ENCODE data around the gene SKI.

SKI gene

DNA sequence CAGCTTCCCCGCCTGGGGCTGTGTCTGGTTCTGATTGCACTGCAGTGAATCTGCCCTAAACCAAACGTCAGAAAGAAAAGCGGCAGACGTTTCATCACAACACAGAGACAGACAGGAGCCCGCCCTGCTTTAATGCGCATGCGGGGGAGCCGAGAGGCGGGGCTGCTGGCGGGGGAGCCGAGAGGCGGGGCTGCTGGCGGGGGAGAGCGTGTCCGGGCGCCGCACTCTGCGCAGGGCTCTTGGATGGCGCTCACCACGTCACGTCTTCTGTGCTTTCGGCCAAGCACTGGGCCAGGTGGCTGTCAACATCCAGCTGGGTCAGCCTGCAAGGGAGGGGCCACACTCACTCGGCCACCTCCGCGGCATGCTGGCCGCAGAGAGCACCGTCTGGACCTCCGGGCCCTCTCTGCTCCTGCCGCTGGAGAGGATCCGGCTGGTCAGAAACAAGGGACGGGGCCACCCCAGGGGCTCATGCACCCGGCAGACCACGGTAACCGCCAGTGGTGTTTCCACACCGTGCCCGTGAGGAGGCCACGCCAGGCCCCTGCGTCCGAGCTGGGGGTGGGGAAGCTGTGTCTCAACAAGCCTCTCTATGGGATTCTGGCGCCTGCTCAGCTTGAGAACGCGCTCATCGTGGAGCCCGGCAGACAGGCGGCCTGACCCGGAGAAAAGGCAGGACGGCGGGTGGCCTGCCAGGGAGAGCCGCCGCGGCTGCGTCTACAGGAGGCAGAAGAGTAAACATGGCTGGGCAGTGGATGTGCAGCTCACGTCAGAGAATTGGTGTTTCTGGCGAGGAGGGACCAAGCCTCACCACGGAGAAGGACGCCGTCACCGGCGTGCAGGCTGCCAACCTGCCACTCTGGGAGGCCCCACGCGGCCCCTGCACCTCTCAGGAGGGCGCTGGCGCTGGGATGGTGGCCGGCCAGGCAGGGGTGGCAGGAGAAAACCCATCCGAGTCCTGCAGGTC is 38.4 kb upstream of the SKI start:
- H3K27me3 ChIP-seq (ENCODE audit: insufficient read depth, insufficient read length): no peaks in the 10 kb centered on the region
- TF ChIP-seq SUZ12 (IDR thresholded peaks at IDR 0.05; ENCODE audit: extremely low read depth, insufficient read depth, insufficient read length) (no peak), ZNF274 (IDR thresholded peaks at IDR 0.05; ENCODE audit: low read depth, low read length) (no peak), YY1 (IDR thresholded peaks at IDR 0.05; ENCODE audit: insufficient read depth, insufficient read length) (no peak)
- H3K9ac ChIP-seq (ENCODE audit: insufficient read length, low read depth): peak overlapping the region; percentile 74
- peaks cover 50% of the 10 kb centered on the region for H3K36me3 ChIP-seq (ENCODE audit: insufficient read depth, insufficient read length, low read length)
- H3K4me3 ChIP-seq (ENCODE audit: insufficient read length, low read depth): no peak overlapping the region
- no peaks in the 10 kb centered on the region for H3K9me3 ChIP-seq (ENCODE audit: insufficient read depth, low read length)
- H3K4me1 ChIP-seq (ENCODE audit: insufficient read depth, insufficient read length): peaks cover 5% of the 10 kb centered on the region
- DNase-seq (ENCODE audit: low read depth, low spot score): peak; percentile 28

DNA sequence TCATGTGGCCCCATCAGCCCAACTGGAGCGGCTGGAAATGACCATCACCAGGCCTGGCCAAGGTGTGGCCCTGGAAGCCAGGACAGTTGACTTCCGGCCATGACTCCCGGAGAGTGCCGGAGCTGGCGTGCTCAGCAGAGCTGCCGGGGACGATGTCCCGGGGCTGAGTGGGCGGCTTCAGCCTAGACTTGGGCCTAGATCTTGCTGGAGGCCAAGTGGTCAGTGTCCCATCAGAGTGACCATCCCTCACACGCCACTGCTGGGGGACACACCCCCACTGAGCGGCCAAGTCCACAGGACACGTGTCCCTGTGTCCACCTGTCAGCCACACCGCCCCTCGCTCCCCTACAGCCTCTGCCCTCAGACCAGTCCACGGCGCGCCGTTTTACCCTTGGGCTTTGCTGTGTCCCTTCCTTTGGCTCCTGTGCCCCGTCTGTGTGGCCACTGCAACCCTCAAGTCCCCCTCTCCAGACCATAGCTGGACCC is 37.6 kb upstream of the SKI start:
- Histone ChIP-seq H3K9me3 (ENCODE audit: insufficient read depth, low read length) (no peaks in the 10 kb centered on the region), H3K36me3 (ENCODE audit: insufficient read depth, insufficient read length, low read length) (peaks cover 43% of the 10 kb centered on the region), H3K27me3 (ENCODE audit: insufficient read depth, insufficient read length) (no peaks in the 10 kb centered on the region), H3K4me3 (ENCODE audit: insufficient read length, low read depth) (no peak overlapping the region), H3K4me1 (ENCODE audit: insufficient read depth, insufficient read length) (peaks cover 6% of the 10 kb centered on the region), H3K9ac (ENCODE audit: insufficient read length, low read depth) (peak overlapping the region; percentile 74)
- TF ChIP-seq SUZ12 (IDR thresholded peaks at IDR 0.05; ENCODE audit: extremely low read depth, insufficient read depth, insufficient read length) (no peak), YY1 (IDR thresholded peaks at IDR 0.05; ENCODE audit: insufficient read depth, insufficient read length) (no peak), ZNF274 (IDR thresholded peaks at IDR 0.05; ENCODE audit: low read depth, low read length) (no peak)
- DNase-seq (ENCODE audit: low read depth, low spot score): no peak

DNA sequence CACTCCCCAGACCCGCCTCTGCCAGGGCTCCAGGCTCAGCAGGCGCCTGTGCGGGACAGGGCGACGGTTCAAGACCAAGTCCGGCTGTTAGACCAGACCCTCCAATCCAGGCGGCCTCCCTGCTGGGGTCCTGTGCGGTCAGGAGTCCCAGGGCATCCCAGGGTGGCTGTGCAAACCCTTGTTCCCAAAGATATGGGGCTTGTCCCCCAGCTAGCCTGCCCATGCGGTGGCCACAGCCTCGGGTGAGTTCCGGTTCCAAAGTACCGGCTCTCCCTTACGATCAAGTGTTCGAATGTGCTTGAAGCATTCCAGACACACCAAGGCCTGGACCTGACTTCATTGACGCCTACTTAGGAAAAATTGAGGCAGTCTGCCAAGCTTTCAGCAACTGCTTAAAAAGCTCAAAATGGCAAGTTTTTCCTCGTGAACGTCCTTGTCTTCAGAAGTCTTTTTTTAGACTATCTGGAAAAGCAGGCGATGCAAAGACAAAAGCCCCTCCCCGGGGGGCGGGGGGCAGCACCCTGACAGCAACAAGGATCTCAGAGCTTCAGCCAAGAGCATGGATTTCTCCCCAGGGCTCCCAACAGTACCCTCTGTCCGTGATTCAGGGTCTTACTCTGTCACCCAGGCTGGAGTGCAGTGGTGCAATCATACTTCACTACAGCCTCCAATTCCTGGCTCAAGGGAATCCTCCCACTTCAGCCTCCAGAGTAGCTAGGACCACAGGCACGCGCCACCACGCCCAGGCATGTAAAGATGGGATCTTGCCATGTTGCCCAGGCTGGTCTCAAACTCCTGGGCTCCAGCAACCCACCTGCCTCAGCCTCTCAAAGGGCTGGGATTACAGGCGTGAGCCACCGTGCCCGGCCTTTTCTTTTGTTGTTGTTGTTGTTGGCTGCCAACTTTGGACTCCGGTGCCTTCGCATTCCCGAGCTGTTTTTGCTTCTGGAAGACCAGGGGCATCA is 35.8 kb upstream of the SKI start:
- H3K4me3 ChIP-seq (ENCODE audit: insufficient read length, low read depth): no peak overlapping the region
- H3K9me3 ChIP-seq (ENCODE audit: insufficient read depth, low read length): no peaks in the 10 kb centered on the region
- peaks cover 30% of the 10 kb centered on the region for H3K36me3 ChIP-seq (ENCODE audit: insufficient read depth, insufficient read length, low read length)
- peak overlapping the region; percentile 10 for H3K9ac ChIP-seq (ENCODE audit: insufficient read length, low read depth)
- DNase-seq (ENCODE audit: low read depth, low spot score): no peak
- H3K27me3 ChIP-seq (ENCODE audit: insufficient read depth, insufficient read length): no peaks in the 10 kb centered on the region
- TF ChIP-seq ZNF274 (IDR thresholded peaks at IDR 0.05; ENCODE audit: low read depth, low read length) (no peak), YY1 (IDR thresholded peaks at IDR 0.05; ENCODE audit: insufficient read depth, insufficient read length) (no peak), SUZ12 (IDR thresholded peaks at IDR 0.05; ENCODE audit: extremely low read depth, insufficient read depth, insufficient read length) (no peak)
- peaks cover 11% of the 10 kb centered on the region for H3K4me1 ChIP-seq (ENCODE audit: insufficient read depth, insufficient read length)

DNA sequence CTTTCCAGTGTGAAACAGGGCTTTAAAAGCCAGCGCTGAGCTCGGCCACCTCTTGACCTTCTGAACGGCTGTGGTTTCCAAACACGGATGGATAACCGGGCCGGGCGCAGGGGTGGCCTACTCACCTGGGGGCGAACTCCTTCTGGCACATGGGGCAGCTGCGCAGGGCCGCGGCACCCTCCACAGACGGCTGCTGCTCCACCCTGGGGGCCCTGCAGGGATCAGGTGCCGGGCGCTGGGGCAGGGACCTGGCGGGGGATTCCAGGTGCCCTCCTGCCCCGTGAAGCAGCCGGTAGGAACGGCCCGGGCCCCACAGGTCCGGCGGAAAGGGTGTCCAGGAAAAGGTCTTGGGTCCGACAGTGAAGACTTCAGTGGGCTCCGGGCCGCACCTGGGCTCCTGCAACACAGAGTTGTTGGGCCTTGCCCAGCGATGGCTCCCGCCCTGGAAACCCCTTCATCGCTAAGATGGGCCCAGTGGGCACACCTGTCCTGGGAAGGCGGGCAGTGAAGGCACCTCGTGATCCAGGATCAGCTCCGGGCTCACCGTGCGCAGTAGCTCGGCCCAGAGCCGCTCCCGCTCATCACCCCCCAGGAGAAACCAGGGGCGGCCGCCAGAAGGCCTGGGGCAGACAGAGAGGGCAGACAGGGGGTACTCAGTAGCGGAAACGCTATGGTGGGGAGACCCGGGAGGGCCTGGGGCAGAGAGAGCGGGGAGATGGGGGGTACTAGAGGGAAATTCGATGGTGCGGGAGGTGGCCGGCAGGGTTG is 34.4 kb upstream of the SKI start:
- peak overlapping the region; percentile 46 for H3K4me3 ChIP-seq (ENCODE audit: insufficient read length, low read depth)
- peak overlapping the region; percentile 83 for H3K9ac ChIP-seq (ENCODE audit: insufficient read length, low read depth)
- peaks cover 14% of the 10 kb centered on the region for H3K4me1 ChIP-seq (ENCODE audit: insufficient read depth, insufficient read length)
- peaks cover 23% of the 10 kb centered on the region for H3K36me3 ChIP-seq (ENCODE audit: insufficient read depth, insufficient read length, low read length)
- H3K27me3 ChIP-seq (ENCODE audit: insufficient read depth, insufficient read length): no peaks in the 10 kb centered on the region
- no peak for TF ChIP-seq YY1 (IDR thresholded peaks at IDR 0.05; ENCODE audit: insufficient read depth, insufficient read length)
- no peak for TF ChIP-seq SUZ12 (IDR thresholded peaks at IDR 0.05; ENCODE audit: extremely low read depth, insufficient read depth, insufficient read length)
- no peak for TF ChIP-seq ZNF274 (IDR thresholded peaks at IDR 0.05; ENCODE audit: low read depth, low read length)
- DNase-seq (ENCODE audit: low read depth, low spot score): no peak
- H3K9me3 ChIP-seq (ENCODE audit: insufficient read depth, low read length): no peaks in the 10 kb centered on the region

DNA sequence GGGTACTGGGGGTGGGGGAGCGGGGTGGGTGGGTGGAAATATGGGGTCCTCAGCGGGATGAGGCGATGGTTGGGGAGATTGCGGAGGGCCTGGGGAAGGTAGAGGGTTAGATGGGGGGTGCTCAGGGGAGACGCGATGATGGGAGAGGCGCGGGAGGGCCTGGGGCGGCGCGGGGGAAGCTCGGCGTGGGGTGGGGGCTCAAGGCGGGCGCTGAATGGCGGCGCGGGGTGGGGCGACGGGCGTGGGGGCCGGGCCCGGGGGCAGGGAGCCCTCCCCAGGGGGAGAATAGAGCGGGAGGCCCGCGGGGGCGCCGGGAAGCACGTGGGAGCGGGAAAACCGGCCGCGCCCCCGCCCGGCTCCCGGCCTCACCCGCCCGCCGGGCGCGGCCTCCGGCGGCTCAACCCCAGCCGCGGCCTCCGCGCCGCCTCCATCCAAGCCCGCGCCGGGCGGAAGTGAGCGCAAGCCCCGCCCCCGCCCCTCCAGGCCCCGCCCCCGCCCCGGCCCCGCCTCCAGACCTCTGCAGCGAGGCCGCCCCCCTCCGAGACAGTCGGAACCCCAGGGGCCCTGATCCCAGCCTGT is 33.7 kb upstream of the SKI start, which contains the start of gene FAAP20:
Gene FAAP20, minus strand, starts transcription at position 454 of the 579 bp plus-strand sequence. Its CDS starts 23 bp downstream, at position 431.
- Histone ChIP-seq H3K27me3 (ENCODE audit: insufficient read depth, insufficient read length) (no peaks in the 10 kb centered on the region), H3K4me3 (ENCODE audit: insufficient read length, low read depth) (peak within 1 kb of the TSS; percentile 46), H3K4me1 (ENCODE audit: insufficient read depth, insufficient read length) (peaks cover 17% of the 10 kb centered on the region), H3K36me3 (ENCODE audit: insufficient read depth, insufficient read length, low read length) (peaks cover 23% of the 10 kb centered on the region), H3K9ac (ENCODE audit: insufficient read length, low read depth) (peak within 1 kb of the TSS; percentile 83), H3K9me3 (ENCODE audit: insufficient read depth, low read length) (no peaks in the 10 kb centered on the region)
- TF ChIP-seq SUZ12 (IDR thresholded peaks at IDR 0.05; ENCODE audit: extremely low read depth, insufficient read depth, insufficient read length): no peak
- TF ChIP-seq YY1 (IDR thresholded peaks at IDR 0.05; ENCODE audit: insufficient read depth, insufficient read length): no peak
- TF ChIP-seq ZNF274 (IDR thresholded peaks at IDR 0.05; ENCODE audit: low read depth, low read length): no peak
- DNase-seq (ENCODE audit: low read depth, low spot score): no peak
